NCI-H2171 (cell line): ENCODE results near the gene MLXIP.

Experiments used
- DNase-seq: peaks from one replicate; lab custom pipeline; 2025; lab: John Stamatoyannopoulos, UW

The MLXIP gene

GRCh38 chr12:122126342-122126635, 47.7 kb downstream of the MLXIP start:
- no peak for DNase-seq

- DNase-seq = no peak
These were observed 48.4 kb downstream of the MLXIP start for GRCh38 chr12:122126713-122127597.

- no peak for DNase-seq
These were observed 49.3 kb downstream of the MLXIP start for GRCh38 chr12:122127839-122128238.

- no peak for DNase-seq
These were observed 49.9 kb downstream of the MLXIP start for GRCh38 chr12:122128481-122128880.

- DNase-seq = no peak
These were observed 50.6 kb downstream of the MLXIP start for GRCh38 chr12:122129131-122129530.

GRCh38 chr12:122130150-122130549, 51.6 kb downstream of the MLXIP start:
- DNase-seq = no peak

- DNase-seq = no peak
These were observed 54.8 kb downstream of the MLXIP start for GRCh38 chr12:122133192-122133950.

- no peak for DNase-seq
These were observed 57.0 kb downstream of the MLXIP start for GRCh38 chr12:122135437-122136031.

- DNase-seq = peak; percentile 37
These were observed 58.7 kb downstream of the MLXIP start for GRCh38 chr12:122137229-122137628.

- DNase-seq = peak; percentile 77
These were observed 59.1 kb downstream of the MLXIP start for GRCh38 chr12:122137681-122138080.

GRCh38 chr12:122138181-122138580, 59.6 kb downstream of the MLXIP start:
- DNase-seq = no peak

GRCh38 chr12:122138616-122139015, 60.1 kb downstream of the MLXIP start:
- no peak for DNase-seq

GRCh38 chr12:122139266-122139665, 60.7 kb downstream of the MLXIP start:
- no peak for DNase-seq

- no peak for DNase-seq
These were observed 61.4 kb downstream of the MLXIP start for GRCh38 chr12:122139941-122140340.

- DNase-seq = no peak
These were observed 62.1 kb downstream of the MLXIP start for GRCh38 chr12:122140467-122141257.

- no peak for DNase-seq
These were observed 63.6 kb downstream of the MLXIP start for GRCh38 chr12:122141911-122142725.

GRCh38 chr12:122142857-122143256, 64.3 kb downstream of the MLXIP start:
- no peak for DNase-seq

- DNase-seq = no peak
These were observed 66.3 kb downstream of the MLXIP start for GRCh38 chr12:122144885-122145284.

- DNase-seq = no peak
These were observed 67.2 kb downstream of the MLXIP start for GRCh38 chr12:122145505-122146330.

- DNase-seq = no peak
These were observed 69.1 kb downstream of the MLXIP start for GRCh38 chr12:122147514-122148290.
